ENCODE data around the gene AP1G1. TPM values are rescaled to one million over a fixed set of nuclear protein-coding genes. Genes with fewer than 3 reads are reported as not detected.
"Not testable (repeated sequence)": the region's sequence is repeated elsewhere in the genome, so short reads cannot be mapped to it uniquely, and the experiment has no call there.

Gene AP1G1
- total and polyA plus RNA-seq, 2 of the 4 experiments (the other 2 are of a cell fraction): 48.3 to 86.7 TPM

GRCh38 chr16:71788578-71788977, 20.1 kb downstream of the AP1G1 start:
- CTCF ChIA-PET: no interaction called here
- H3K56ac ChIP-seq (ENCODE audit: extremely low read depth, insufficient read depth, low read length): no peak overlapping the region
- 100% methylated on average over 1 of the region's 2 CpGs; no CpG with 5 or more reads in 1 of the 2 experiments for WGBS, 2 experiments (ENCODE audit: extremely low coverage in 2 of 2, insufficient read length in 1 of 2)
- peaks cover 12 to 56% of the 10 kb centered on the region in 2 experiments for H3K79me1 ChIP-seq (ENCODE audit: low read depth in 1 of 2, low read length in 2 of 2)
- no peaks in the 10 kb centered on the region for H3K27me3 ChIP-seq (ENCODE audit: control insufficient read depth, insufficient read depth, low read length)
- no peak for TF ChIP-seq RFX5 (IDR thresholded peaks at IDR 0.05; ENCODE audit: low read depth, low read length)
- no peak for TF ChIP-seq BHLHE40 (IDR thresholded peaks at IDR 0.05; ENCODE audit: low read depth, low read length)
- no peak for TF ChIP-seq RAD21 (IDR thresholded peaks at IDR 0.05; ENCODE audit: low read length)
- TF ChIP-seq ELK1 (IDR thresholded peaks at IDR 0.05; ENCODE audit: borderline replicate concordance, low read depth, low read length): no peak
- no peak for TF ChIP-seq MAZ (IDR thresholded peaks at IDR 0.05; ENCODE audit: borderline replicate concordance, low read depth, low read length)
- TF ChIP-seq POLR2A (IDR thresholded peaks at IDR 0.05; ENCODE audit: low read depth, low read length): no peak
- TF ChIP-seq MXI1 (IDR thresholded peaks at IDR 0.05; ENCODE audit: borderline replicate concordance, low read depth, low read length): no peak
- no peak for TF ChIP-seq CEBPB (IDR thresholded peaks at IDR 0.05; ENCODE audit: low read depth, low read length)
- TF ChIP-seq RCOR1 (IDR thresholded peaks at IDR 0.05; ENCODE audit: insufficient replicate concordance, low read length): no peak
- no peak for TF ChIP-seq NFE2L2 (IDR thresholded peaks at IDR 0.05; ENCODE audit: low read depth, low read length)
- no TSS peak for BruUV-seq (replicated peaks)
- H4K91ac ChIP-seq (ENCODE audit: insufficient read depth, low read depth, low read length): no peak overlapping the region
- H2BK120ac ChIP-seq (ENCODE audit: low read depth, low read length): no peak overlapping the region
- no peak overlapping the region for H3K27ac ChIP-seq (ENCODE audit: insufficient read depth, low read length)
- no peaks in the 10 kb centered on the region for H3K9me3 ChIP-seq (ENCODE audit: control insufficient read depth, insufficient read depth, low read length)
- H3K4me1 ChIP-seq (ENCODE audit: control insufficient read depth, insufficient read depth, low read length): peaks cover 3% of the 10 kb centered on the region; the same call in 1 of the 2 replicates
- no peak overlapping the region for H3K9ac ChIP-seq (ENCODE audit: low read depth, low read length)
- H3K4me2 ChIP-seq (ENCODE audit: low read depth, low read length): no peak overlapping the region
- no peak overlapping the region for H3K23ac ChIP-seq (ENCODE audit: low read depth, low read length)
- POLR2A ChIA-PET (ENCODE audit: unreplicated experiment): no interaction called here
- peaks cover 58% of the 10 kb centered on the region for H4K20me1 ChIP-seq (ENCODE audit: insufficient read depth, low read length)
- H3K14ac ChIP-seq (replicated peaks; ENCODE audit: low read depth, low read length): no peak overlapping the region
- no peak overlapping the region for H2BK20ac ChIP-seq (ENCODE audit: low read depth, low read length)
- no peak overlapping the region for H3K18ac ChIP-seq (ENCODE audit: low read depth, low read length)
- dilution Hi-C loops (cut with HindIII; ENCODE audit: low sequenced_read_pairs, unreplicated experiment): no loop called here
- no peak overlapping the region for H4K8ac ChIP-seq (ENCODE audit: low read depth in 2 of 2, low read length in 2 of 2)
- in situ Hi-C loops (cut with MboI; ENCODE audit: low sequenced_read_pairs): no loop called here
- no peak overlapping the region for H3K4ac ChIP-seq (ENCODE audit: low read depth, low read length)
- DNase-seq (no peak), ATAC-seq (ENCODE audit: low read depth) (no peak)
- intact Hi-C loops (cut with micrococcal nuclease): no loop called here
- H2AK9ac ChIP-seq (replicated peaks; ENCODE audit: low read depth, low read length, poor library complexity): no peak overlapping the region
- no peak overlapping the region for H2BK15ac ChIP-seq (ENCODE audit: low read depth, low read length)
- no peak overlapping the region for H3K4me3 ChIP-seq (ENCODE audit: insufficient read depth, low read depth, low read length)
- H2AFZ ChIP-seq (replicated peaks; ENCODE audit: low read length, poor library complexity): no peak overlapping the region
- H2BK5ac ChIP-seq (ENCODE audit: low read depth, low read length, poor library complexity, severe bottlenecking): no peak overlapping the region
- H3K9me1 ChIP-seq (ENCODE audit: insufficient read depth, low read length): peaks cover 3% of the 10 kb centered on the region
- H3K36me3 ChIP-seq (ENCODE audit: control insufficient read depth, insufficient read depth, low read length): peaks cover 23% of the 10 kb centered on the region
- no peak overlapping the region for H2AK5ac ChIP-seq (ENCODE audit: low read depth, low read length)
- H4K5ac ChIP-seq (ENCODE audit: low read depth, low read length): no peak overlapping the region

GRCh38 chr16:71785143-71785542, 23.5 kb downstream of the AP1G1 start:
- not testable (repeated sequence) for DNase-seq; ATAC-seq (ENCODE audit: low read depth)

More at GRCh38 chr16:71785143-71785542, 23.5 kb downstream of the AP1G1 start:
- H3K23ac ChIP-seq (ENCODE audit: low read depth, low read length); H3K18ac ChIP-seq (ENCODE audit: low read depth, low read length); H2AFZ ChIP-seq (replicated peaks; ENCODE audit: low read length, poor library complexity); H2BK15ac ChIP-seq (ENCODE audit: low read depth, low read length); H3K56ac ChIP-seq (ENCODE audit: extremely low read depth, insufficient read depth, low read length); H3K4ac ChIP-seq (ENCODE audit: low read depth, low read length); H3K9me1 ChIP-seq (ENCODE audit: insufficient read depth, low read length); H2AK9ac ChIP-seq (replicated peaks; ENCODE audit: low read depth, low read length, poor library complexity); intact Hi-C loops (cut with micrococcal nuclease); H3K4me2 ChIP-seq (ENCODE audit: low read depth, low read length); H2BK120ac ChIP-seq (ENCODE audit: low read depth, low read length); H2BK20ac ChIP-seq (ENCODE audit: low read depth, low read length); H2AK5ac ChIP-seq (ENCODE audit: low read depth, low read length); H3K4me1 ChIP-seq (ENCODE audit: control insufficient read depth, insufficient read depth, low read length); H3K4me3 ChIP-seq (ENCODE audit: insufficient read depth, low read depth, low read length); dilution Hi-C loops (cut with HindIII; ENCODE audit: low sequenced_read_pairs, unreplicated experiment); H3K9me3 ChIP-seq (ENCODE audit: control insufficient read depth, insufficient read depth, low read length); CTCF ChIA-PET; POLR2A ChIA-PET (ENCODE audit: unreplicated experiment); BruUV-seq (replicated peaks); H2BK5ac ChIP-seq (ENCODE audit: low read depth, low read length, poor library complexity, severe bottlenecking); H4K5ac ChIP-seq (ENCODE audit: low read depth, low read length); H3K27ac ChIP-seq (ENCODE audit: insufficient read depth, low read length); in situ Hi-C loops (cut with MboI; ENCODE audit: low sequenced_read_pairs); H3K27me3 ChIP-seq (ENCODE audit: control insufficient read depth, insufficient read depth, low read length); H4K8ac ChIP-seq (ENCODE audit: low read depth in 2 of 2, low read length in 2 of 2); H3K9ac ChIP-seq (ENCODE audit: low read depth, low read length); H3K14ac ChIP-seq (replicated peaks; ENCODE audit: low read depth, low read length); H4K91ac ChIP-seq (ENCODE audit: insufficient read depth, low read depth, low read length): not testable (repeated sequence)
- peaks cover 18% of the 10 kb centered on the region for H3K36me3 ChIP-seq (ENCODE audit: control insufficient read depth, insufficient read depth, low read length)
- H3K79me1 ChIP-seq (ENCODE audit: low read depth in 1 of 2, low read length in 2 of 2): peaks cover 12 to 58% of the 10 kb centered on the region in 2 experiments
- no CpG with 5 or more reads among the region's 3 CpGs for WGBS, 2 experiments (ENCODE audit: extremely low coverage in 2 of 2, insufficient read length in 1 of 2)
- peaks cover 52% of the 10 kb centered on the region for H4K20me1 ChIP-seq (ENCODE audit: insufficient read depth, low read length)

All from IMR-90 (cell line).